Measurements from ENCODE around the gene IKZF5.

GRCh38 chr10:123017421-123018165 lies 9.0 kb upstream of the IKZF5 start:
- TF ChIP-seq CBFB (CRISPR knock-in tag; IDR thresholded peaks at IDR 0.05; ENCODE audit: low read depth) (no peak), CREM (CRISPR knock-in tag; IDR thresholded peaks at IDR 0.05) (no peak), ELF4 (CRISPR knock-in tag; IDR thresholded peaks at IDR 0.05; ENCODE audit: low read depth) (no peak), ATF1 (CRISPR knock-in tag; IDR thresholded peaks at IDR 0.05) (no peak), MAX (CRISPR knock-in tag; IDR thresholded peaks at IDR 0.05) (no peak), ZBTB21 (CRISPR knock-in tag; IDR thresholded peaks at IDR 0.05; ENCODE audit: borderline replicate concordance) (no peak), FOXK1 (CRISPR knock-in tag; IDR thresholded peaks at IDR 0.05) (no peak)
- TF ChIP-seq, protein P1, sequence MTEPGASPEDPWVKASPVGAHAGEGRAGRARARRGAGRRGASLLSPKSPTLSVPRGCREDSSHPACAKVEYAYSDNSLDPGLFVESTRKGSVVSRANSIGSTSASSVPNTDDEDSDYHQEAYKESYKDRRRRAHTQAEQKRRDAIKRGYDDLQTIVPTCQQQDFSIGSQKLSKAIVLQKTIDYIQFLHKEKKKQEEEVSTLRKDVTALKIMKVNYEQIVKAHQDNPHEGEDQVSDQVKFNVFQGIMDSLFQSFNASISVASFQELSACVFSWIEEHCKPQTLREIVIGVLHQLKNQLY (CRISPR knock-in tag; IDR thresholded peaks at IDR 0.05) = no peak
- TF ChIP-seq, protein P2, sequence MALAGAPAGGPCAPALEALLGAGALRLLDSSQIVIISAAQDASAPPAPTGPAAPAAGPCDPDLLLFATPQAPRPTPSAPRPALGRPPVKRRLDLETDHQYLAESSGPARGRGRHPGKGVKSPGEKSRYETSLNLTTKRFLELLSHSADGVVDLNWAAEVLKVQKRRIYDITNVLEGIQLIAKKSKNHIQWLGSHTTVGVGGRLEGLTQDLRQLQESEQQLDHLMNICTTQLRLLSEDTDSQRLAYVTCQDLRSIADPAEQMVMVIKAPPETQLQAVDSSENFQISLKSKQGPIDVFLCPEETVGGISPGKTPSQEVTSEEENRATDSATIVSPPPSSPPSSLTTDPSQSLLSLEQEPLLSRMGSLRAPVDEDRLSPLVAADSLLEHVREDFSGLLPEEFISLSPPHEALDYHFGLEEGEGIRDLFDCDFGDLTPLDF (CRISPR knock-in tag; IDR thresholded peaks at IDR 0.05) = no peak
- TF ChIP-seq, protein P3, sequence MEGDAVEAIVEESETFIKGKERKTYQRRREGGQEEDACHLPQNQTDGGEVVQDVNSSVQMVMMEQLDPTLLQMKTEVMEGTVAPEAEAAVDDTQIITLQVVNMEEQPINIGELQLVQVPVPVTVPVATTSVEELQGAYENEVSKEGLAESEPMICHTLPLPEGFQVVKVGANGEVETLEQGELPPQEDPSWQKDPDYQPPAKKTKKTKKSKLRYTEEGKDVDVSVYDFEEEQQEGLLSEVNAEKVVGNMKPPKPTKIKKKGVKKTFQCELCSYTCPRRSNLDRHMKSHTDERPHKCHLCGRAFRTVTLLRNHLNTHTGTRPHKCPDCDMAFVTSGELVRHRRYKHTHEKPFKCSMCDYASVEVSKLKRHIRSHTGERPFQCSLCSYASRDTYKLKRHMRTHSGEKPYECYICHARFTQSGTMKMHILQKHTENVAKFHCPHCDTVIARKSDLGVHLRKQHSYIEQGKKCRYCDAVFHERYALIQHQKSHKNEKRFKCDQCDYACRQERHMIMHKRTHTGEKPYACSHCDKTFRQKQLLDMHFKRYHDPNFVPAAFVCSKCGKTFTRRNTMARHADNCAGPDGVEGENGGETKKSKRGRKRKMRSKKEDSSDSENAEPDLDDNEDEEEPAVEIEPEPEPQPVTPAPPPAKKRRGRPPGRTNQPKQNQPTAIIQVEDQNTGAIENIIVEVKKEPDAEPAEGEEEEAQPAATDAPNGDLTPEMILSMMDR (IDR thresholded peaks at IDR 0.05) = no peak
- TF ChIP-seq, protein P4, sequence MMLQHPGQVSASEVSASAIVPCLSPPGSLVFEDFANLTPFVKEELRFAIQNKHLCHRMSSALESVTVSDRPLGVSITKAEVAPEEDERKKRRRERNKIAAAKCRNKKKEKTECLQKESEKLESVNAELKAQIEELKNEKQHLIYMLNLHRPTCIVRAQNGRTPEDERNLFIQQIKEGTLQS (CRISPR knock-in tag; conservative IDR thresholded peaks at IDR 0.05) = no peak
